ENCODE data around the gene POLR2B.
A peak's percentile ranks its signal among the peaks of the same experiment; 100 is the strongest.

DNA sequence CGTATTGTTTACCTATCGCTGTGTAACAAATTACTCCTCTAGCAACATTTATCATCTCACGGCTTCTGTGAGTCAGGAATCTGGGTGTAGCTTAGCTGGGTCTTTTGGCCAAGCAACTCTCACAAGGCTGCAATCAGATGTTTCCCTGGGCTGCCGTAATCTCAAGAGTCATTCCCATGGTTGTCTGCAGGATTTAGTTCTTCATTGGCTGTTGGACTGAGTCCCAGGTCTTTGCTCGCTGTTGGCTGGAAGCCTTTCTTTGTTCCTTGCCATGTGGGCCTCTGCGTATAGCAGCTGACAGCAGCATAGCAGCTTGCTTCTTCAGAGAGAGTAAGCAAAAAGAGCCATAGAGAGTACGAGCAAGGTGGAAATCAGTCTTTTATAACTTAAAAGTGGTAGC is 16.8 kb downstream of the POLR2B start:
- no peak for TF ChIP-seq CTCF (IDR thresholded peaks at IDR 0.05)
- TF ChIP-seq POLR2A (IDR thresholded peaks at IDR 0.05), result no peak
- peak in 1 of 3 donors; percentile 59 for TF ChIP-seq POLR2AphosphoS5 (IDR thresholded peaks at IDR 0.05)
- TF ChIP-seq EP300 (IDR thresholded peaks at IDR 0.05), result no peak
